ENCODE results near the gene ZMIZ1.

The ZMIZ1 gene

DNA sequence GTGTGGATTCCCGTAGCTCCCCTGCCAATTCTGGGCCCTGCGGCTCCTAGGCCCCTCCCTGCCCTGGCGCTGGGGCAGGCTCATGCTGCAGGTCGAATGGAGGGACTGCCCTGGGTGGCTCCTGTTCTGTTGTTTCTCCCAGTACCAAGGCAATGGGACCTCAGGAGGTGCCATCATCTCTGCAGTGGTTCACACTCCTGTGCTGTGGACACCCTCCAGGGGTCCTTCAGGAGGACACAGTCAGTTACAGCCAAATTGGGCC lies 138.3 kb downstream of the ZMIZ1 start:
- TF ChIP-seq POLR2A (IDR thresholded peaks at IDR 0.05; ENCODE audit: extremely low read depth, insufficient read length): no peak
- DNase-seq (ENCODE audit: low read depth): no peak
- no peak overlapping the region for H3K4me3 ChIP-seq (ENCODE audit: low read depth, low read length)

DNA sequence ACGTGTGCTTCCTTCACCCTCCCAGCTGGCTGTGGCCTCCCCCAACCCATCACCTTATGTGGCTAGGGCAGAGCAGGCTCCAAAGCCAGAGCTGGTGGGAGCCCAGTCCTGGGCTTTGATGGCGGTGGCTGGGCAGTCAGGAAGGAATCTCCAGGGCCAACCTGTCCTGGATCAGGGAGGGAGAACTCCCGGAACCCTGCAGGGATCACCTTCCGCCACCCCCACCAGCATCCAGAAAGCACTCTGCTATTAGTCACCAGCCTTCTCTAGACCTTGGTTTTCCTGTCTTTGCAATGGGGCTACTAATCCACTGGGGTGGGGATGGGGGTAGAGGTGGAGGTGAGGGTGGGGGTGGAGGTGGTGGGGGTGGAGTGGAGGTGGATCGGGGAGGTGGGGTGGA lies 139.0 kb downstream of the ZMIZ1 start:
- DNase-seq (ENCODE audit: low read depth): no peak
- TF ChIP-seq POLR2A (IDR thresholded peaks at IDR 0.05; ENCODE audit: extremely low read depth, insufficient read length) (no peak), MYC (IDR thresholded peaks at IDR 0.05; ENCODE audit: low read depth, low read length) (no peak)
- TF ChIP-seq, protein P1, sequence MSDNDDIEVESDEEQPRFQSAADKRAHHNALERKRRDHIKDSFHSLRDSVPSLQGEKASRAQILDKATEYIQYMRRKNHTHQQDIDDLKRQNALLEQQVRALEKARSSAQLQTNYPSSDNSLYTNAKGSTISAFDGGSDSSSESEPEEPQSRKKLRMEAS (IDR thresholded peaks at IDR 0.05; ENCODE audit: low read depth, low read length): no peak
- TF ChIP-seq, protein P2, sequence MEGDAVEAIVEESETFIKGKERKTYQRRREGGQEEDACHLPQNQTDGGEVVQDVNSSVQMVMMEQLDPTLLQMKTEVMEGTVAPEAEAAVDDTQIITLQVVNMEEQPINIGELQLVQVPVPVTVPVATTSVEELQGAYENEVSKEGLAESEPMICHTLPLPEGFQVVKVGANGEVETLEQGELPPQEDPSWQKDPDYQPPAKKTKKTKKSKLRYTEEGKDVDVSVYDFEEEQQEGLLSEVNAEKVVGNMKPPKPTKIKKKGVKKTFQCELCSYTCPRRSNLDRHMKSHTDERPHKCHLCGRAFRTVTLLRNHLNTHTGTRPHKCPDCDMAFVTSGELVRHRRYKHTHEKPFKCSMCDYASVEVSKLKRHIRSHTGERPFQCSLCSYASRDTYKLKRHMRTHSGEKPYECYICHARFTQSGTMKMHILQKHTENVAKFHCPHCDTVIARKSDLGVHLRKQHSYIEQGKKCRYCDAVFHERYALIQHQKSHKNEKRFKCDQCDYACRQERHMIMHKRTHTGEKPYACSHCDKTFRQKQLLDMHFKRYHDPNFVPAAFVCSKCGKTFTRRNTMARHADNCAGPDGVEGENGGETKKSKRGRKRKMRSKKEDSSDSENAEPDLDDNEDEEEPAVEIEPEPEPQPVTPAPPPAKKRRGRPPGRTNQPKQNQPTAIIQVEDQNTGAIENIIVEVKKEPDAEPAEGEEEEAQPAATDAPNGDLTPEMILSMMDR (IDR thresholded peaks at IDR 0.05; ENCODE audit: low read depth, low read length): no peak
- H3K4me3 ChIP-seq (ENCODE audit: low read depth, low read length): no peak overlapping the region

DNA sequence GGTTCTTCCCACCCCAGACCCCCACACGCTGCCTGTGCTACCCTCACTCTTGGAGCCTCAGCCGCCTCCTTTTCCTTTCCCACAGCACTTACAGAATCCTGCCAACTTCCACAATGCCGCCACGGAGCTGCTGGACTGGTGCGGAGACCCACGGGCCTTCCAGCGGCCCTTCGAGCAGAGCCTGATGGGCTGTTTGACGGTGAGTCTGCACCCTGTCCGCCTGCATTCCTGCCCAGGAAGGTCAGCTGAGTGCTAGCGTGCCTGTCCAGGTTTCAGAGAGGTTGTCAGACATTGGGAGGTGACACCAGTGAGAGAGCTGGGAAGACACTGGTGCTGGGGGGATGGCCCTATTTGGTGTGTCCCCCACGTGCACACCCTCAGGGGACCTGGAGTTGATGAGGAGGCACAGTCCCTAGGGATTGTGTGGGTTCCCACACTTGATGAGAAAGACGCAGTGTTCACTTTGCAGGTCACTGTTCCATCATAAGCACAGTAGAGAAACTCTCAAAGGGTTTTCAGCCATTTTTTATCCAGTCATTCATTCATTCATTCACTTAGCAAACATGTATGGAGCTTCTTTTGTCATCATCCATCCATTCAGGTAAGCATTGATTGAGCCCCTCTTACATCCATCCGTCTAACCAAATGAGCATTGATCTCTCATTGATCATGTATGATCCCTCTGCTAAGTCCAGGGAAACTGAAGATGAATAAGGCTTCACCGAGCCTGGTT lies 139.7 kb downstream of the ZMIZ1 start:
- peak; percentile 38 for DNase-seq (ENCODE audit: low read depth)
- TF ChIP-seq MYC (IDR thresholded peaks at IDR 0.05; ENCODE audit: low read depth, low read length) (no peak), POLR2A (IDR thresholded peaks at IDR 0.05; ENCODE audit: extremely low read depth, insufficient read length) (no peak)
- TF ChIP-seq, protein P1 (IDR thresholded peaks at IDR 0.05; ENCODE audit: low read depth, low read length): no peak
- TF ChIP-seq, protein P2 (IDR thresholded peaks at IDR 0.05; ENCODE audit: low read depth, low read length): no peak
- H3K4me3 ChIP-seq (ENCODE audit: low read depth, low read length): no peak overlapping the region

- no peak overlapping the region for H3K4me3 ChIP-seq (ENCODE audit: low read depth, low read length)
- DNase-seq (ENCODE audit: low read depth): no peak
- TF ChIP-seq, protein P1 (IDR thresholded peaks at IDR 0.05; ENCODE audit: low read depth, low read length): no peak
- TF ChIP-seq, protein P2 (IDR thresholded peaks at IDR 0.05; ENCODE audit: low read depth, low read length): no peak
- no peak for TF ChIP-seq MYC (IDR thresholded peaks at IDR 0.05; ENCODE audit: low read depth, low read length)
- no peak for TF ChIP-seq POLR2A (IDR thresholded peaks at IDR 0.05; ENCODE audit: extremely low read depth, insufficient read length)
These were observed 140.6 kb downstream of the ZMIZ1 start for GRCh38 chr10:79209340-79209739.

DNA sequence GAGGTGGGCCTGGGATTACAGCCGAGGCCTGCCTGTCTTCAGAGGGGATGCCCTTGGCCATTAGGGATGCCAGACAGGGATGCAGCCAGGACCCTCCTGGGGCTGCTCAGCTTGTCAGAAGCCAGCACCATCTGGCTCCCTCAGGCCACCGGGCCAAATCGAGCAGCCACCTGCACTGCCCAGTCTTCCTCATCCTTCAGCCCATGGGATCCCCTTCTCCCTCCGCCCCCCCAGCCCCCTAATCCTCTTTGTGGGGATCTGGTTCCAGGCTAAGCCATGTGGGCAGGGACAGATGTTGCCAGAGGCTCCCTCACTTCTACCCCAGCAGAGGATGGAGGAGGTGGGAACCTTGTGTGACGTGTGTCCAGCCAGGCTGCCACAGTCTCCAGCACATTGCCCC lies 141.1 kb downstream of the ZMIZ1 start:
- TF ChIP-seq, protein P1 (IDR thresholded peaks at IDR 0.05; ENCODE audit: low read depth, low read length): no peak
- TF ChIP-seq, protein P2 (IDR thresholded peaks at IDR 0.05; ENCODE audit: low read depth, low read length): no peak
- TF ChIP-seq POLR2A (IDR thresholded peaks at IDR 0.05; ENCODE audit: extremely low read depth, insufficient read length): no peak
- TF ChIP-seq MYC (IDR thresholded peaks at IDR 0.05; ENCODE audit: low read depth, low read length): no peak
- no peak for DNase-seq (ENCODE audit: low read depth)

GRCh38 chr10:79210672-79211071 lies 141.9 kb downstream of the ZMIZ1 start:
- TF ChIP-seq POLR2A (IDR thresholded peaks at IDR 0.05; ENCODE audit: extremely low read depth, insufficient read length): no peak
- TF ChIP-seq, protein P1 (IDR thresholded peaks at IDR 0.05; ENCODE audit: low read depth, low read length): no peak
- TF ChIP-seq, protein P2 (IDR thresholded peaks at IDR 0.05; ENCODE audit: low read depth, low read length): no peak
- TF ChIP-seq MYC (IDR thresholded peaks at IDR 0.05; ENCODE audit: low read depth, low read length): no peak
- no peak for DNase-seq (ENCODE audit: low read depth)
- H3K4me3 ChIP-seq (ENCODE audit: low read depth, low read length): no peak overlapping the region

More for the DNA sequence above, 141.1 kb downstream of the ZMIZ1 start:
- no peak overlapping the region for H3K4me3 ChIP-seq (ENCODE audit: low read depth, low read length)

All from NB4 (cell line).